B cell (primary cell): ENCODE data around the gene DLG2. TPM values are rescaled to one million over a fixed set of nuclear protein-coding genes. Genes with fewer than 3 reads are reported as not detected.

Source experiments
- ATAC-seq: fragments of 200-7000 bp; cut with Tn5 transposase; one replicate; pipeline ENCODE4 v1.10.0; 2021; ENCODE audit warnings: low read depth, mild to moderate bottlenecking, moderate number of reproducible peaks, moderate library complexity
- CTCF ChIA-PET: fragments of 350-600 bp; sonication (Branson Sonifier 250); formaldehyde crosslinking; loops from one replicate; lab custom pipeline; 2021; ENCODE audit warnings: antibody characterized with exemption, inconsistent platforms; lab: Charles Lee
- POLR2A ChIA-PET: fragments of 350-600 bp; sonication (Branson Sonifier 250); formaldehyde crosslinking; loops from one replicate; lab custom pipeline; 2021; ENCODE audit warnings: antibody characterized with exemption; lab: Charles Lee
- DNase-seq: peaks from one replicate; pipeline ENCODE4 v3.0.0; 2013
- H2AFZ ChIP-seq: 2 replicates; pipeline ENCODE4 v1.6.1; 2012; ENCODE audit warnings: mild to moderate bottlenecking, low read depth, low read length; ENCODE audit not compliant: insufficient read depth, poor library complexity, severe bottlenecking
- H3K27ac ChIP-seq, 2 donors: 1 replicate in 1 of 2; 2 replicates in 1 of 2; pipeline ENCODE4 v1.5.1; 2012 to 2013; ENCODE audit warnings: low read length in 2 of 2, mild to moderate bottlenecking in 2 of 2, moderate library complexity in 1 of 2
- H3K27me3 ChIP-seq, 4 experiments: fragments of 200-600 bp in 1 of 4; sonication (generic) in 1 of 4; replicated peaks in 1 of 4; 1 replicate in 2 of 4; 2 replicates in 2 of 4; pipeline versions ENCODE4 v1.6.1 to v1.7.0; 2013 to 2016; ENCODE audit warnings: low read length in 3 of 4, mild to moderate bottlenecking in 2 of 4, mixed read lengths in 1 of 4, moderate library complexity in 1 of 4; ENCODE audit not compliant: insufficient read depth in 4 of 4, control insufficient read depth in 3 of 4; ENCODE audit errors: control extremely low read depth in 1 of 4
- H3K36me3 ChIP-seq, 2 experiments: replicated peaks in 1 of 2; 1 replicate in 1 of 2; 2 replicates in 1 of 2; pipeline versions ENCODE4 v1.6.1 to v1.7.1; 2013; ENCODE audit warnings: low read length in 1 of 2; ENCODE audit not compliant: insufficient read depth in 2 of 2, control insufficient read depth in 1 of 2; ENCODE audit errors: control extremely low read depth in 1 of 2, extremely low read depth in 1 of 2
- H3K4me1 ChIP-seq, 2 donors: fragments of 200-600 bp in 1 of 2; sonication (generic) in 1 of 2; 1 replicate in 1 of 2; 2 replicates in 1 of 2; pipeline versions ENCODE4 v1.5.1 to v1.6.1; 2013 to 2017; ENCODE audit warnings: low read length in 2 of 2; ENCODE audit not compliant: control insufficient read depth in 2 of 2, insufficient read depth in 2 of 2
- H3K4me2 ChIP-seq: replicated peaks from 2 replicates; pipeline ENCODE3; 2012; ENCODE audit warnings: mild to moderate bottlenecking, low read depth, low read length; ENCODE audit not compliant: poor library complexity, severe bottlenecking
- H3K4me3 ChIP-seq, 5 experiments: fragments of 200-600 bp in 1 of 5; sonication (generic) in 1 of 5; 1 replicate in 3 of 5; 2 replicates in 2 of 5; pipeline versions ENCODE4 v1.5.1 to v1.7.0; 2011 to 2016; ENCODE audit warnings: low read length in 4 of 5, mild to moderate bottlenecking in 4 of 5, low read depth in 2 of 5, control low read depth in 1 of 5, moderate library complexity in 1 of 5; ENCODE audit not compliant: insufficient read depth in 1 of 5; ENCODE audit errors: control extremely low read depth in 1 of 5, extremely low read depth in 1 of 5
- H3K79me2 ChIP-seq: fragments of 200-600 bp; sonication (generic); one replicate; pipeline ENCODE4 v1.6.0; 2016; ENCODE audit warnings: low read length; ENCODE audit not compliant: control insufficient read depth, insufficient read depth
- H3K9ac ChIP-seq: fragments of 200-600 bp; sonication (generic); 2 replicates; pipeline ENCODE4 v1.6.1; 2017; ENCODE audit warnings: mild to moderate bottlenecking, low read length, moderate library complexity
- H3K9me3 ChIP-seq, 3 donors: one replicate each; pipeline versions ENCODE4 v1.6.1 to v1.7.1; 2013; ENCODE audit warnings: low read length in 2 of 3; ENCODE audit not compliant: control insufficient read depth in 2 of 3, insufficient read depth in 1 of 3; ENCODE audit errors: control extremely low read depth in 1 of 3
- H4K20me1 ChIP-seq: 2 replicates; pipeline ENCODE4 v1.6.0; 2012; ENCODE audit warnings: mild to moderate bottlenecking, low read length; ENCODE audit not compliant: insufficient read depth, control insufficient read depth, poor library complexity, severe bottlenecking
- H3K27ac Mint-ChIP-seq: one replicate; pipeline ENCODE4 v1.8.0; 2021; ENCODE audit warnings: mixed read lengths
- H3K27me3 Mint-ChIP-seq: one replicate; pipeline ENCODE4 v1.8.0; 2021; ENCODE audit warnings: mixed read lengths
- H3K4me1 Mint-ChIP-seq: one replicate; pipeline ENCODE4 v1.8.0; 2021; ENCODE audit warnings: mixed read lengths
- H3K4me3 Mint-ChIP-seq: one replicate; pipeline ENCODE4 v1.8.0; 2021; ENCODE audit warnings: mixed read lengths
- H3K9me3 Mint-ChIP-seq: one replicate; pipeline ENCODE4 v1.8.0; 2022; ENCODE audit warnings: mixed read lengths; ENCODE audit not compliant: insufficient read depth
- CTCF ChIP-seq: fragments of 200-600 bp; IDR thresholded peaks from one replicate; pipeline ENCODE4 v1.8.0; 2022; ENCODE audit warnings: antibody characterized with exemption, mild to moderate bottlenecking
- EZH2 ChIP-seq: IDR thresholded peaks from 2 replicates; pipeline ENCODE4 v1.6.1; 2012; ENCODE audit warnings: borderline replicate concordance, low read depth, mild to moderate bottlenecking, moderate library complexity, low read length; ENCODE audit not compliant: insufficient read depth, poor library complexity, severe bottlenecking
- WGBS: methylation state at CpG from one replicate; pipeline ENCODE4 v1.1.5; 2013; ENCODE audit warnings: missing lambda C conversion rate; ENCODE audit not compliant: insufficient coverage; 5-methylcytosine and 5-hydroxymethylcytosine counted together
- intact Hi-C: fragments of 100-400 bp; cut with micrococcal nuclease; formaldehyde crosslinking; loops from one replicate; pipeline ENCODE4 v1.10.0; 2022
- polyA plus RNA-seq: library from polyadenylated mRNA; depleted of rRNA; stranded (reverse); fragments of >200 nt; gene quantifications from 2 replicates; pipeline ENCODE4 v1.2.3, GENCODE V29; 2012
- total RNA-seq, 2 donors: library from RNA; stranded (reverse); fragments of 120-200 nt in 1 of 2; gene quantifications; 1 replicate in 1 of 2; 2 replicates in 1 of 2; pipeline versions ENCODE4 v1.2.3 to v1.2.4, GENCODE V29; 2013 to 2022

DLG2 gene
- total and polyA plus RNA-seq, 2 donors (not counting 1 experiment from before 2014, with no cell fraction given) = 0.54 to 5.4 TPM

GRCh38 chr11:84929738-84930137 is 697.4 kb downstream of the DLG2 start:
- ChIA-PET POLR2A (no interaction called here), CTCF (no interaction called here)
- Histone ChIP-seq H4K20me1 (no peaks in the 10 kb centered on the region), H3K79me2 (no peaks in the 10 kb centered on the region), H3K36me3 (no peaks in the 10 kb centered on the region), H2AFZ (no peak overlapping the region), H3K27me3 (no peaks in the 10 kb centered on the region), H3K27ac (no peak overlapping the region), H3K9me3 (no peaks in the 10 kb centered on the region), H3K4me1 (no peaks in the 10 kb centered on the region), H3K4me3 (no peak overlapping the region), H3K9ac (no peak overlapping the region), H3K4me2 (no peak overlapping the region)
- TF ChIP-seq EZH2 (no peak), CTCF (no peak)
- intact Hi-C loops = no loop called here
- H3K4me3 Mint-ChIP-seq = no peak overlapping the region
- peaks cover 15% of the 10 kb centered on the region for H3K4me1 Mint-ChIP-seq
- DNase-seq = no peak
- peaks cover 8% of the 10 kb centered on the region for H3K9me3 Mint-ChIP-seq
- WGBS = no CpG with 5 or more reads among the region's 2 CpGs
- H3K27me3 Mint-ChIP-seq = no peaks in the 10 kb centered on the region
- H3K27ac Mint-ChIP-seq = no peak overlapping the region
- ATAC-seq = no peak

GRCh38 chr11:84924154-84924692 is 702.9 kb downstream of the DLG2 start:
- no peak for ATAC-seq
- H3K4me1 ChIP-seq = peaks cover 0 to 5% of the 10 kb centered on the region in 2 donors
- ChIA-PET POLR2A (no interaction called here), CTCF (interaction anchor here (1.2 kb wide), 1 partner anchor 18 kb away, joined by 3 read pairs; no protein-coding TSS in a partner anchor)
- H3K9ac ChIP-seq = no peak overlapping the region
- H3K9me3 Mint-ChIP-seq = no peaks in the 10 kb centered on the region
- H4K20me1 ChIP-seq = no peaks in the 10 kb centered on the region
- H3K4me1 Mint-ChIP-seq = peaks cover 11% of the 10 kb centered on the region
- WGBS = 63% methylated on average over 2 of the region's 4 CpGs
- H3K79me2 ChIP-seq = no peaks in the 10 kb centered on the region
- intact Hi-C loops = no loop called here
- no peak for DNase-seq
- H3K9me3 ChIP-seq = no peaks in the 10 kb centered on the region
- TF ChIP-seq CTCF (no peak), EZH2 (no peak)
- H2AFZ ChIP-seq = no peak overlapping the region
- H3K4me3 Mint-ChIP-seq = no peak overlapping the region
- H3K36me3 ChIP-seq = no peaks in the 10 kb centered on the region
- peaks cover 17% of the 10 kb centered on the region for H3K27me3 Mint-ChIP-seq
- H3K4me2 ChIP-seq = no peak overlapping the region
- no peak overlapping the region for H3K4me3 ChIP-seq
- no peak overlapping the region for H3K27ac Mint-ChIP-seq
- H3K27me3 ChIP-seq = no peaks in the 10 kb centered on the region
- no peak overlapping the region for H3K27ac ChIP-seq
